ENCODE measurements around the gene RAB17.

DNA sequence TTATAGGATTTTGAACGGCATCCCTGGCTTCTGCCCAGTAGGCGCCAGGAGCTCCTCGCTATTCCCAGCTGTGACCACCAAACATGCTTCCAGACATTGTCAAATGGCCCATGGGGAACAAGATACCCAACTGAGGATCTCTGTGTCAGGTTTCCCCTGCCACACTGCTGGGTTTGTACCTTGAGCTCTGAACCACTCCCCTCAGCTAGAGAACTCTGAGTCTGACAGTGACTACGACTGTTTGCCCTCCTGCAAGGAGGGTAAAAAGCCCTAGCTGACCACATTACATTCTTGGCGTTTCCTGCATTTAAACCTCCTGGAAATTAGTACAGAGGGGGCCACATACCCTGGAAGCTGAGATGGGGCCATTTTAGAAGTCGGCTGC lies 49.3 kb upstream of the RAB17 start:
- TF ChIP-seq, protein P1, sequence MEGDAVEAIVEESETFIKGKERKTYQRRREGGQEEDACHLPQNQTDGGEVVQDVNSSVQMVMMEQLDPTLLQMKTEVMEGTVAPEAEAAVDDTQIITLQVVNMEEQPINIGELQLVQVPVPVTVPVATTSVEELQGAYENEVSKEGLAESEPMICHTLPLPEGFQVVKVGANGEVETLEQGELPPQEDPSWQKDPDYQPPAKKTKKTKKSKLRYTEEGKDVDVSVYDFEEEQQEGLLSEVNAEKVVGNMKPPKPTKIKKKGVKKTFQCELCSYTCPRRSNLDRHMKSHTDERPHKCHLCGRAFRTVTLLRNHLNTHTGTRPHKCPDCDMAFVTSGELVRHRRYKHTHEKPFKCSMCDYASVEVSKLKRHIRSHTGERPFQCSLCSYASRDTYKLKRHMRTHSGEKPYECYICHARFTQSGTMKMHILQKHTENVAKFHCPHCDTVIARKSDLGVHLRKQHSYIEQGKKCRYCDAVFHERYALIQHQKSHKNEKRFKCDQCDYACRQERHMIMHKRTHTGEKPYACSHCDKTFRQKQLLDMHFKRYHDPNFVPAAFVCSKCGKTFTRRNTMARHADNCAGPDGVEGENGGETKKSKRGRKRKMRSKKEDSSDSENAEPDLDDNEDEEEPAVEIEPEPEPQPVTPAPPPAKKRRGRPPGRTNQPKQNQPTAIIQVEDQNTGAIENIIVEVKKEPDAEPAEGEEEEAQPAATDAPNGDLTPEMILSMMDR (IDR thresholded peaks at IDR 0.05; ENCODE audit: borderline replicate concordance, extremely low read depth, low read length, poor library complexity, severe bottlenecking), result no peak
- no peak for TF ChIP-seq EZH2 (IDR thresholded peaks at IDR 0.05; ENCODE audit: borderline replicate concordance, low read depth, low read length, severe bottlenecking)

All from DND-41 (cell line).